HepG2 (cell line): ENCODE data around the gene ZSCAN20. TPM values are rescaled to one million over a fixed set of nuclear protein-coding genes. Genes with fewer than 3 reads are reported as not detected.

Source experiments
- ATAC-seq: fragments of 200-7000 bp; cut with Tn5 transposase; 3 replicates; pipeline ENCODE4 v1.9.1; 2020; ENCODE audit warnings: mild to moderate bottlenecking, moderate library complexity
- BruUV-seq: library from RNA; stranded (reverse); fragments of 400-500 nt; replicated peaks from 2 replicates; lab custom pipeline; 2021; lab: Mats Ljungman, UMichigan
- CTCF ChIA-PET: fragments of 300-600 bp; formaldehyde crosslinking; extraction: SDS; loops from one replicate; lab custom pipeline; 2021; ENCODE audit warnings: low total read pairs, inconsistent platforms, low intra/inter-chr PET ratio; lab: Yijun Ruan, JAX
- POLR2A ChIA-PET: fragments of 350-600 bp; sonication (Branson Sonifier 250); formaldehyde crosslinking; loops from one replicate; lab custom pipeline; 2020; ENCODE audit warnings: antibody characterized with exemption, inconsistent platforms; lab: Yijun Ruan, JAX
- DNase-seq: peaks from one replicate; pipeline ENCODE4 v3.0.0-alpha.2; 2015; ENCODE audit warnings: low spot score
- FAIRE-seq: peaks from 3 replicates; lab custom pipeline; 2011; peaks lifted over from hg19 to GRCh38; lab: Jason Lieb, UNC
- H2AFZ ChIP-seq: one replicate; pipeline ENCODE4 v1.6.1; 2011; ENCODE audit warnings: low read length, inconsistent platforms
- H3K27ac ChIP-seq: fragments of 300-600 bp; 3 replicates; pipeline ENCODE4 v1.8.0; 2011; ENCODE audit warnings: mixed run types, mild to moderate bottlenecking, mixed read lengths, low read length, inconsistent platforms; ENCODE audit not compliant: insufficient read depth; ENCODE audit errors: extremely low read length
- H3K27me3 ChIP-seq, 2 experiments: fragments of 200-600 bp in 1 of 2; 2 replicates in 1 of 2; 3 replicates in 1 of 2; pipeline versions ENCODE4 v1.6.0 to v1.8.0; 2011; ENCODE audit warnings: low read length in 2 of 2, mild to moderate bottlenecking in 2 of 2, moderate library complexity in 2 of 2, inconsistent platforms in 1 of 2; ENCODE audit not compliant: insufficient read depth in 2 of 2, control insufficient read depth in 1 of 2
- H3K36me3 ChIP-seq, 2 experiments: fragments of 200-600 bp in 1 of 2; replicated peaks in 1 of 2; 2 replicates in 1 of 2; 3 replicates in 1 of 2; pipeline versions ENCODE4 v1.5.1 to v1.8.0; 2011; ENCODE audit warnings: low read length in 2 of 2, inconsistent platforms in 1 of 2; ENCODE audit not compliant: insufficient read depth in 2 of 2, control insufficient read depth in 1 of 2
- H3K4me1 ChIP-seq: 2 replicates; pipeline ENCODE4 v1.5.1; 2012; ENCODE audit warnings: low read length, inconsistent platforms; ENCODE audit not compliant: insufficient read depth
- H3K4me2 ChIP-seq: 2 replicates; pipeline ENCODE4 v1.6.0; 2011; ENCODE audit warnings: low read depth, low read length, inconsistent platforms
- H3K4me3 ChIP-seq, 3 experiments: fragments of 200-600 bp in 1 of 3; sonication (generic), shearing (Covaris generic) in 1 of 3; replicated peaks in 1 of 3; 2 replicates each; pipeline ENCODE4 v1.5.1; 2011 to 2016; ENCODE audit warnings: low read length in 3 of 3, inconsistent platforms in 2 of 3, low read depth in 2 of 3, mild to moderate bottlenecking in 2 of 3, control low read depth in 1 of 3, mixed read lengths in 1 of 3; ENCODE audit not compliant: insufficient read depth in 1 of 3
- H3K79me2 ChIP-seq: one replicate; pipeline ENCODE4 v1.6.1; 2011; ENCODE audit warnings: low read length, inconsistent platforms; ENCODE audit not compliant: insufficient read depth
- H3K9ac ChIP-seq: 2 replicates; pipeline ENCODE4 v1.6.0; 2011; ENCODE audit warnings: mild to moderate bottlenecking, low read depth, low read length, inconsistent platforms; ENCODE audit not compliant: insufficient read depth
- H3K9me3 ChIP-seq: 2 replicates; pipeline ENCODE4 v1.5.1; 2012; ENCODE audit warnings: mild to moderate bottlenecking, low read length
- H4K20me1 ChIP-seq: 2 replicates; pipeline ENCODE4 v1.6.0; 2011; ENCODE audit warnings: inconsistent platforms, mild to moderate bottlenecking, low read length, moderate library complexity; ENCODE audit not compliant: insufficient read depth
- CTCF ChIP-seq: sonication (generic); formaldehyde crosslinking; IDR thresholded peaks from 2 replicates; pipeline ENCODE4 v1.5.0; 2020; ENCODE audit warnings: mild to moderate bottlenecking, missing genetic modification reagents, moderate library complexity
- SP1 ChIP-seq, 2 experiments: fragments of 450-650 bp in 1 of 2; sonication (generic) in 1 of 2; formaldehyde crosslinking in 1 of 2; IDR thresholded peaks; 2 replicates each; pipeline versions ENCODE4 v1.4.0 to v1.6.1; 2016 to 2020; ENCODE audit warnings: missing genetic modification reagents in 1 of 2
- THAP9 ChIP-seq: sonication (generic); formaldehyde crosslinking; IDR thresholded peaks from 2 replicates; pipeline ENCODE4; 2020; ENCODE audit warnings: missing genetic modification reagents, mild to moderate bottlenecking, borderline replicate concordance
- U2AF2 ChIP-seq: fragments of 200-400 bp; formaldehyde crosslinking; IDR thresholded peaks from 2 replicates; pipeline ENCODE4 v1.6.1; 2017; ENCODE audit warnings: low read depth, mild to moderate bottlenecking, low read length
- ZBED4 ChIP-seq: sonication (generic); formaldehyde crosslinking; IDR thresholded peaks from 2 replicates; pipeline ENCODE4 v1.4.0; 2020; ENCODE audit warnings: missing genetic modification reagents, borderline replicate concordance
- ZNF138 ChIP-seq: sonication (generic); formaldehyde crosslinking; IDR thresholded peaks from 2 replicates; pipeline ENCODE4 v1.5.0; 2020; ENCODE audit warnings: mild to moderate bottlenecking, low read depth, missing genetic modification reagents
- ZNF839 ChIP-seq: sonication (generic); formaldehyde crosslinking; IDR thresholded peaks from 2 replicates; pipeline ENCODE4 v1.4.0; 2020; ENCODE audit warnings: missing genetic modification reagents, mild to moderate bottlenecking, borderline replicate concordance
- WGBS: methylation state at CpG from one replicate; pipeline ENCODE4 v1.1.6; 2017; ENCODE audit warnings: low lambda C conversion rate; 5-methylcytosine and 5-hydroxymethylcytosine counted together
- in situ Hi-C: cut with HindIII; loops from 2 replicates; pipeline ENCODE4 v1.10.0; 2017; ENCODE audit warnings: low pct_unique_long_range_greater_than_20kb; ENCODE audit not compliant: extremely low pct_ligation_motif_present
- intact Hi-C: fragments of 100-400 bp; cut with micrococcal nuclease; formaldehyde crosslinking; loops from one replicate; pipeline ENCODE4 v1.10.0; 2022; ENCODE audit not compliant: unreplicated experiment
- polyA plus RNA-seq, 8 experiments: library from polyadenylated mRNA; depleted of rRNA in 3 of 8; stranded (reverse) in 7 of 8; unstranded in 1 of 8; fragments of >200 nt; fragmentation: Illumina TruSeq in 4 of 8; extraction: Trizol in 4 of 8; gene quantifications; 2 replicates each; pipeline versions ENCODE4 v1.2.1 to v1.2.3, GENCODE V29; 2011 to 2016; ENCODE audit warnings: low read depth in 4 of 8, missing spikeins in 1 of 8, mixed read lengths in 1 of 8; ENCODE audit not compliant: insufficient read depth in 1 of 8
- total RNA-seq, 5 experiments: library from RNA; depleted of rRNA; stranded (reverse); fragments of >200 nt; fragmentation: Illumina TruSeq; extraction: Trizol; gene quantifications; 2 replicates each; pipeline ENCODE4 v1.2.3, GENCODE V29; 2016; ENCODE audit warnings: low read depth in 1 of 5

ZSCAN20 gene
- total and polyA plus RNA-seq, 2 of the 13 experiments (the other 11 are each of a cell fraction or from before 2014, with no cell fraction given): 1.1 to 2.8 TPM

- no peak for TF ChIP-seq ZBED4
- TF ChIP-seq, all 625 proteins: peak for 0
Measured at GRCh38 chr1:33466159-33466558, 6.3 kb upstream of the ZSCAN20 start (continued).

- Histone ChIP-seq H3K79me2 (peaks cover under 1% of the 10 kb centered on the region), H3K36me3 (no peaks in the 10 kb centered on the region), H3K4me1 (peaks cover 17% of the 10 kb centered on the region), H3K9ac (no peak overlapping the region), H2AFZ (no peak overlapping the region), H3K27ac (no peak overlapping the region), H3K4me3 (no peak overlapping the region)
- 10% methylated on average over 2 of the region's 4 CpGs for WGBS
- CTCF ChIA-PET: no interaction called here
- POLR2A ChIA-PET: no interaction called here
- in situ Hi-C loops (loop anchor here (10.0 kb wide), 1 partner anchor 93 kb away; no protein-coding TSS in a partner anchor), intact Hi-C loops (no loop called here)
- DNase-seq (no peak), FAIRE-seq (no peak), ATAC-seq (no peak)
- no TSS peak for BruUV-seq
- TF ChIP-seq U2AF2 (no peak), ZNF839 (CRISPR knock-in tag) (no peak), ZNF138 (CRISPR knock-in tag) (no peak), CTCF (no peak), SP1 (IDR thresholded peaks at IDR 0.05) (no peak), SP1 (CRISPR knock-in tag; IDR thresholded peaks at IDR 0.05) (no peak), THAP9 (CRISPR knock-in tag) (no peak)
- TF ChIP-seq, all 625 proteins: peak for 0
- no peaks in the 10 kb centered on the region for H3K9me3 ChIP-seq
- H3K4me2 ChIP-seq: no peak overlapping the region
- H4K20me1 ChIP-seq: no peaks in the 10 kb centered on the region
- H3K27me3 ChIP-seq: peaks cover 3 to 12% of the 10 kb centered on the region in 2 experiments; a peak in 2 of 5 replicates
Measured at GRCh38 chr1:33468011-33468410, 4.4 kb upstream of the ZSCAN20 start.
